IPS DF 4.7 (cell line): ENCODE measurements around the gene C1orf232.

ENCODE experiments used
- DNase-seq: peaks from one replicate; pipeline ENCODE4 v3.0.0-alpha.2; 2013; ENCODE audit warnings: low spot score; ENCODE audit errors: extremely low read depth

Gene C1orf232

GRCh38 chr1:26180010-26180506 is 11.3 kb upstream of the C1orf232 start:
- DNase-seq, result no peak

- DNase-seq, result no peak
These were observed 8.5 kb upstream of the C1orf232 start, which contains the start of gene CNKSR1 for GRCh38 chr1:26177182-26177684. CNKSR1 (plus strand) TSS chr1:26177491; CDS start chr1:26177548, 57 bp downstream.

- DNase-seq, result no peak
These were observed 6.6 kb upstream of the C1orf232 start for GRCh38 chr1:26175346-26175745.

- no peak for DNase-seq
These were observed 2.6 kb upstream of the C1orf232 start, which contains the start of gene ZNF593OS for GRCh38 chr1:26171084-26172072. ZNF593OS (minus strand) TSS chr1:26171832; CDS start chr1:26171661, 171 bp downstream.

- DNase-seq, result no peak
These were observed 1.7 kb upstream of the C1orf232 start for GRCh38 chr1:26170472-26170821.

GRCh38 chr1:26169669-26170471 is 1.1 kb upstream of the C1orf232 start, which contains the start of gene ZNF593:
ZNF593 (plus strand) TSS chr1:26169908; CDS start chr1:26169984, 76 bp downstream.
- no peak for DNase-seq

GRCh38 chr1:26169198-26169554 is 413 bp upstream of the C1orf232 start:
- no peak for DNase-seq

- DNase-seq, result no peak
These were observed 2.0 kb downstream of the C1orf232 start for GRCh38 chr1:26166719-26167281.

- DNase-seq, result no peak
These were observed 3.6 kb downstream of the C1orf232 start for GRCh38 chr1:26164861-26165842.

GRCh38 chr1:26164036-26164860 is 4.5 kb downstream of the C1orf232 start:
- no peak for DNase-seq

GRCh38 chr1:26163684-26164035 is 5.1 kb downstream of the C1orf232 start:
- DNase-seq, result no peak

GRCh38 chr1:26162220-26162709 is 6.5 kb downstream of the C1orf232 start:
- DNase-seq, result no peak

GRCh38 chr1:26161415-26162219 is 7.1 kb downstream of the C1orf232 start:
- DNase-seq, result no peak

GRCh38 chr1:26160527-26161414 is 8.0 kb downstream of the C1orf232 start:
- no peak for DNase-seq

GRCh38 chr1:26159743-26160039 is 9.1 kb downstream of the C1orf232 start:
- DNase-seq, result no peak

- no peak for DNase-seq
These were observed 9.6 kb downstream of the C1orf232 start, which contains the start of gene FAM110D for GRCh38 chr1:26158908-26159742. FAM110D (plus strand) TSS chr1:26159079; CDS start chr1:26161292, 2,213 bp downstream.
